IgD-negative memory B cell (primary cell): ENCODE results near the gene H2BW2. TPM values are rescaled to one million over a fixed set of nuclear protein-coding genes. Genes with fewer than 3 reads are reported as not detected.

ENCODE experiments used
- H3K27ac Mint-ChIP-seq, 3 donors: one replicate each; pipeline ENCODE4 v1.8.0; 2020 to 2022; ENCODE audit warnings: mild to moderate bottlenecking in 3 of 3, mixed read lengths in 3 of 3, moderate library complexity in 1 of 3
- H3K27me3 Mint-ChIP-seq: one replicate; pipeline ENCODE4 v1.8.0; 2021; ENCODE audit warnings: mixed read lengths
- H3K36me3 Mint-ChIP-seq: one replicate; pipeline ENCODE4 v1.8.0; 2020; ENCODE audit warnings: mild to moderate bottlenecking, mixed read lengths
- H3K4me1 Mint-ChIP-seq, 3 donors: one replicate each; pipeline ENCODE4 v1.8.0; 2020 to 2022; ENCODE audit warnings: mixed read lengths in 3 of 3, mild to moderate bottlenecking in 1 of 3
- H3K4me3 Mint-ChIP-seq, 4 donors: one replicate each; pipeline ENCODE4 v1.8.0; 2020 to 2022; ENCODE audit warnings: mild to moderate bottlenecking in 4 of 4, mixed read lengths in 4 of 4, moderate library complexity in 3 of 4
- H3K9me3 Mint-ChIP-seq, 3 donors: one replicate each; pipeline ENCODE4 v1.8.0; 2020 to 2021; ENCODE audit warnings: mixed read lengths in 3 of 3, mild to moderate bottlenecking in 1 of 3
- polyA plus RNA-seq: library from polyadenylated mRNA; unstranded; fragments of 300-500 nt; fragmentation: Illumina TruSeq; gene quantifications from one replicate; pipeline ENCODE4 v1.2.3, GENCODE V29; 2021

H2BW2 gene
- polyA plus RNA-seq, 1 donor from 2014 or later: not detected

DNA sequence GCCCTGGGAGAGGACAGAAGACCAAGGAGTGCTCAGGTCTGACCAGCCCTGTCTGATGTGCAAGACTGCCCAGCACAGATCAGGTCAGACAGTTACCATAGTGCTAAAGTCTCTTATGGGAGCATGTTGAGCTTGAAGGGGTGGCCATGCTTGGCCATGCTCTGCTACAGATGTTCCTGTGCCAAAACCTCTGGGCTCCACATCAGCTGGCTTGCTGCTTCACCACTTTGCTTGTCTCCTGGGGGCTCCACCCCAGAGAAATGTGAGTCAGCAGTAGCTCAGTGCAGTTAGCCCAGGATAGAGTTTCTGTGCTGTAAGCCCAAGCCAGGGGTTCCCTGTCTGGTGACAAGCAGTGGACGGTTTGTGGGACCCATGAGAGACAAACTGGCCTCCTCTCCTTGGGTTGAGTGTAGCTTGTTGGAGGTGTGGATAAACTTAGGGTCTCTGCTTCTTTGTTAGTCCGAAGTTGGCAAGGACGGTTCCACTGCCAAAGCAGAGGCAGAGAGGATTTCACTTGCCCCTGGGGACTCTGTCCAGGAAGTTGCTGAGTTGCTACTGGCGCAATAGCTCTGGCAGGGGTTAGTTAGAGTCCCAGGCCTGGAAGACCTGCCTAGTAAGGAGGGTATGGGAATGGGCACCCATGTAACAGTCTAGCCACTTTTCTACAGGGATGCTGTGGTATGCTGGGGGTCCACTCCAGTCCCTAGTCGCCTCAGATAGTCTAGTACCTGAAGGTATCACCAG is 45.0 kb downstream of the H2BW2 start:
- H3K4me1 Mint-ChIP-seq: no peaks in the 10 kb centered on the region
- no peak overlapping the region for H3K27ac Mint-ChIP-seq
- no peaks in the 10 kb centered on the region for H3K36me3 Mint-ChIP-seq
- H3K9me3 Mint-ChIP-seq: no peaks in the 10 kb centered on the region
- H3K4me3 Mint-ChIP-seq: no peak overlapping the region
- H3K27me3 Mint-ChIP-seq: peaks cover 6% of the 10 kb centered on the region

GRCh38 chrX:104085477-104085876 is 45.7 kb downstream of the H2BW2 start:
- Mint-ChIP-seq H3K4me1 (no peaks in the 10 kb centered on the region), H3K9me3 (no peaks in the 10 kb centered on the region), H3K27ac (no peak overlapping the region), H3K27me3 (peaks cover 6% of the 10 kb centered on the region), H3K4me3 (no peak overlapping the region), H3K36me3 (no peaks in the 10 kb centered on the region)

- Mint-ChIP-seq H3K4me3 (no peak overlapping the region), H3K36me3 (no peaks in the 10 kb centered on the region), H3K9me3 (no peaks in the 10 kb centered on the region), H3K27ac (no peak overlapping the region), H3K27me3 (peaks cover 6% of the 10 kb centered on the region), H3K4me1 (no peaks in the 10 kb centered on the region)
Measured at GRCh38 chrX:104085919-104086318, 46.2 kb downstream of the H2BW2 start.

Other genes with a start within 250 kb of the H2BW2 start
- gene RAB9B, start 207.7 kb upstream of the H2BW2 start, polyA plus RNA-seq: 0.39 TPM
- 13.8 TPM for gene TMSB15B, start 77.3 kb upstream of the H2BW2 start, polyA plus RNA-seq
- gene H2BW1, start 26.2 kb upstream of the H2BW2 start, polyA plus RNA-seq: not detected
- 0.66 TPM for gene TMSB15C, start 36.3 kb downstream of the H2BW2 start, polyA plus RNA-seq
- 15.4 TPM for gene ZCCHC18, start 72.6 kb downstream of the H2BW2 start, polyA plus RNA-seq
- 9.5 TPM for gene SLC25A53, start 117.1 kb downstream of the H2BW2 start, polyA plus RNA-seq
- 9.0 TPM for gene FAM199X, start 126.5 kb downstream of the H2BW2 start, polyA plus RNA-seq
- gene ESX1, start 215.0 kb downstream of the H2BW2 start, polyA plus RNA-seq: not detected